ENCODE measurements around the gene GFRA1. TPM values are rescaled to one million over a fixed set of nuclear protein-coding genes. Genes with fewer than 3 reads are reported as not detected.

Gene GFRA1
- polyA plus RNA-seq, 1 of the 3 experiments (the other 2 are of a cell fraction) = 1.6 TPM

DNA sequence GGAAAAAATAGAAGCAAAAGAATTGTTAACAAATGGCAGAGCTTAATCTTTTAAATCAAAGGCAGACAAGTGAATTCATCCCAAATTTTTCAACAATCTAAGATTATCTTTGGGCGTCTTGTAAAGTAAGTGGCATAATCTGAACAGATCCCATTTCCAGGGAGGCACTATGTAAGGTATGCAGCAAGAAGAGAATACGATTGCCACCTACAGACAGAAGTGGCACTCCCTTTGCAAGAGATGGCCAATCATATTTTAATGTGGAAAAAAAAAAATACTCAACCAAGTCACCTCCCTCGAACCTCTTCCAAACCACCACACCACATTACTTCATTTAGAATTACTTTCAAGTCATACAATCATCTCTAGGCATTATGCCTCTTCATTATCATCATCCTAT lies 4.0 kb downstream of the GFRA1 start:
- Histone ChIP-seq H3K4me1 (ENCODE audit: control insufficient read depth in 1 of 2, insufficient read depth in 2 of 2, low read depth in 1 of 2, low read length in 1 of 2) (peaks cover 4 to 19% of the 10 kb centered on the region in 2 experiments; a peak in 1 of 4 replicates), H3K4me2 (no peak overlapping the region), H2AFZ (ENCODE audit: low read depth) (no peak overlapping the region), H3K9me2 (no peaks in the 10 kb centered on the region), H3F3A (replicated peaks; ENCODE audit: insufficient read depth) (no peaks in the 10 kb centered on the region), H4K20me1 (ENCODE audit: insufficient read depth) (no peaks in the 10 kb centered on the region), H3K79me2 (ENCODE audit: insufficient read depth) (no peaks in the 10 kb centered on the region), H3K27ac (ENCODE audit: low read depth in 2 of 2, low read length in 1 of 2) (no peak overlapping the region), H3K4me3 (ENCODE audit: low read depth in 2 of 2, low read length in 1 of 2) (no peak overlapping the region), H3K9ac (no peak overlapping the region), H3K36me3 (replicated peaks in 1 of 2; ENCODE audit: control insufficient read depth in 1 of 2, insufficient read depth in 2 of 2, low read length in 1 of 2) (no peaks in the 10 kb centered on the region), H3K27me3 (ENCODE audit: insufficient read depth) (peaks cover 32% of the 10 kb centered on the region), H3K9me3 (no peaks in the 10 kb centered on the region)
- POLR2A ChIA-PET = no interaction called here
- 25% methylated on average over 3 of the region's 3 CpGs for WGBS (ENCODE audit: low lambda C conversion rate)
- CTCF ChIA-PET = interaction anchor here (1.0 kb wide), 1 partner anchor 15 kb away, joined by 3 read pairs; no protein-coding TSS in a partner anchor
- peak; percentile 22 for DNase-seq
- TF ChIP-seq SMC3 (IDR thresholded peaks at IDR 0.05; ENCODE audit: low read depth, low read length) = 0 out of 2 replicates have a peak, but pooled peaks have one; percentile 7
- no peak for TF ChIP-seq EP300 (IDR thresholded peaks at IDR 0.05; ENCODE audit: borderline replicate concordance in 1 of 2, low read depth in 1 of 2, low read length in 1 of 2)
- TF ChIP-seq NFIC (IDR thresholded peaks at IDR 0.05; ENCODE audit: borderline replicate concordance) = no peak
- TF ChIP-seq, protein P1, sequence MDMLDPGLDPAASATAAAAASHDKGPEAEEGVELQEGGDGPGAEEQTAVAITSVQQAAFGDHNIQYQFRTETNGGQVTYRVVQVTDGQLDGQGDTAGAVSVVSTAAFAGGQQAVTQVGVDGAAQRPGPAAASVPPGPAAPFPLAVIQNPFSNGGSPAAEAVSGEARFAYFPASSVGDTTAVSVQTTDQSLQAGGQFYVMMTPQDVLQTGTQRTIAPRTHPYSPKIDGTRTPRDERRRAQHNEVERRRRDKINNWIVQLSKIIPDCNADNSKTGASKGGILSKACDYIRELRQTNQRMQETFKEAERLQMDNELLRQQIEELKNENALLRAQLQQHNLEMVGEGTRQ (IDR thresholded peaks at IDR 0.05; ENCODE audit: borderline replicate concordance, low read depth, low read length) = no peak
- TF ChIP-seq RAD21 (IDR thresholded peaks at IDR 0.05; ENCODE audit: low read length) = peak; percentile 54
- no peak for TF ChIP-seq USF1 (IDR thresholded peaks at IDR 0.05; ENCODE audit: borderline replicate concordance, low read depth)
- no peak for TF ChIP-seq RFX5 (IDR thresholded peaks at IDR 0.05; ENCODE audit: low read length)

- no peak overlapping the region for H3K4me2 ChIP-seq
- no peaks in the 10 kb centered on the region for H4K20me1 ChIP-seq (ENCODE audit: insufficient read depth)
- H3K4me3 ChIP-seq (ENCODE audit: low read depth in 2 of 2, low read length in 1 of 2) = no peak overlapping the region
- H3K4me1 ChIP-seq (ENCODE audit: control insufficient read depth in 1 of 2, insufficient read depth in 2 of 2, low read depth in 1 of 2, low read length in 1 of 2) = no peaks in the 10 kb centered on the region
- no peaks in the 10 kb centered on the region for H3K9me3 ChIP-seq
- DNase-seq = no peak
- H3K9ac ChIP-seq = no peak overlapping the region
- no peaks in the 10 kb centered on the region for H3F3A ChIP-seq (replicated peaks; ENCODE audit: insufficient read depth)
- ChIA-PET CTCF (interaction anchor here (1.1 kb wide), 1 partner anchor 466 kb away, joined by 3 read pairs; no protein-coding TSS in a partner anchor), POLR2A (no interaction called here)
- H3K9me2 ChIP-seq = no peaks in the 10 kb centered on the region
- no peak for TF ChIP-seq JUND (IDR thresholded peaks at IDR 0.05)
- TF ChIP-seq CTCF (IDR thresholded peaks at IDR 0.05) = no peak
- TF ChIP-seq RXRA (IDR thresholded peaks at IDR 0.05; ENCODE audit: borderline replicate concordance, low read depth) = no peak
- TF ChIP-seq TAF1 (IDR thresholded peaks at IDR 0.05; ENCODE audit: borderline replicate concordance, low read depth, low read length) = no peak
- TF ChIP-seq MXI1 (IDR thresholded peaks at IDR 0.05; ENCODE audit: low read depth, low read length) = no peak
- TF ChIP-seq SIN3A (IDR thresholded peaks at IDR 0.05; ENCODE audit: borderline replicate concordance, low read depth, low read length) = no peak
- TF ChIP-seq EZH2phosphoT487 (IDR thresholded peaks at IDR 0.05; ENCODE audit: borderline replicate concordance, low read depth) = no peak
- TF ChIP-seq NRF1 (IDR thresholded peaks at IDR 0.05; ENCODE audit: low read depth, low read length) = no peak
- TF ChIP-seq FOXM1 (IDR thresholded peaks at IDR 0.05; ENCODE audit: low read depth) = no peak
- TF ChIP-seq, protein P1 (IDR thresholded peaks at IDR 0.05; ENCODE audit: borderline replicate concordance, low read depth, low read length) = no peak
- TF ChIP-seq YY1 (IDR thresholded peaks at IDR 0.05; ENCODE audit: low read depth) = no peak
- H3K36me3 ChIP-seq (replicated peaks in 1 of 2; ENCODE audit: control insufficient read depth in 1 of 2, insufficient read depth in 2 of 2, low read length in 1 of 2) = no peaks in the 10 kb centered on the region
- no peaks in the 10 kb centered on the region for H3K79me2 ChIP-seq (ENCODE audit: insufficient read depth)
- WGBS (ENCODE audit: low lambda C conversion rate) = 61% methylated on average over 10 of the region's 10 CpGs
- no peaks in the 10 kb centered on the region; the same call in 1 of the 2 replicates for H3K27me3 ChIP-seq (ENCODE audit: insufficient read depth)
- no peak overlapping the region for H2AFZ ChIP-seq (ENCODE audit: low read depth)
- no peak overlapping the region for H3K27ac ChIP-seq (ENCODE audit: low read depth in 2 of 2, low read length in 1 of 2)
Measured at GRCh38 chr10:116265686-116266085, 7.3 kb downstream of the GFRA1 start.

Data from SK-N-SH (cell line).